ENCODE measurements around the gene MAP4K2.

The MAP4K2 gene

DNA sequence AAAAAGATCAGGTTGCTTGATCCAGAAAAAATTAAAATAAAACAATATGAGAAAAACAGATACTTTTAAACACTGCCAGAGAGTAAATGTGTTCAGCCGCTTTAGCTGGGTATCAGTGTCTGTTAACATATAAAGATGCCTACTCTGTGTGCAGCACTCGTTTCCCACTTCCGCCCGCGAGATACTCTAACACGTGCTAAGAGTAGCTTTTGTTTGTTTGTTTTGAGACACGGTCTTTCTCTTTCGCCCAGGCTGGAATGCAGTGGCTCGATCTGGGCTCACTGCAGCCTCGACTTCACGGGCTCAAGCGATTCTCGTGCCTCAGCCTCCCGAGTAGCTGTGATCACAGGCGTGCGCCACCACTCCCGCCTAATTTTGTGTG, 7.9 kb upstream of the MAP4K2 start:
- no peak for DNase-seq

DNA sequence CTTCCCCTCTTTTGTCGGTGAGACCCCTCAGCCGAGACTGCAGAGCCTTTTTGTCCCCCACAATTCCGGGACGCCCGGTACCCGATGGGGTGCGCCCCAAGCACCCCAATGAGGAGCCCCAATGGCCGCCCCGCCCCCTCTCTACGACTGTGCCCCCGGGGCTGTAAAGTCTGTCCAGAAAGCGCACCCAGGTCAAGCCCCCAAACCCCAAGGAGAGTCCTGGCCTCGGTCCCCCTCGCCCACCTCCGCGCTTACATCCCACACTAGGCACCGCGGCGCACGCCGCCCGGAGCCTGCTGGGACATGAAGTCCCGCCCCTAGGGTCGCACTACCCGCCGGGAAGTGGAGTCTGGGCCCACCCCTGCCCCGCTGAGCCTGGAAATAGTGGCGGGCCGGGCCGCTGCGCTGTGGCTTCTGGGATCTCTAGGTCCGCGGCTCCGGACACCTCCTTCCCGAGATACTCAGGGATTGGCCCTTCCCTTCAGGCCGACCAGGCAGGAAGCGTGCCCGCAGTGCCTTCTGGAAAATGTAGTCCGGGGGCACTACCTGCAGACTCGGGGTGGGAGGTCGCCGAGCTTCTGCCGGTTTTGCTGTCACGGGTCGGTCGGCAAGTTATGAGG, 7.4 kb upstream of the MAP4K2 start, which contains the start of gene MEN1:
TSS of gene MEN1 (minus strand) at position 281 of the 620 bp plus-strand sequence. CDS start 442 bp downstream, outside the sequence.
- DNase-seq: peak; percentile 92

- peak; percentile 50 for DNase-seq
Measured at GRCh38 chr11:64809781-64810241, 6.8 kb upstream of the MAP4K2 start.

DNA sequence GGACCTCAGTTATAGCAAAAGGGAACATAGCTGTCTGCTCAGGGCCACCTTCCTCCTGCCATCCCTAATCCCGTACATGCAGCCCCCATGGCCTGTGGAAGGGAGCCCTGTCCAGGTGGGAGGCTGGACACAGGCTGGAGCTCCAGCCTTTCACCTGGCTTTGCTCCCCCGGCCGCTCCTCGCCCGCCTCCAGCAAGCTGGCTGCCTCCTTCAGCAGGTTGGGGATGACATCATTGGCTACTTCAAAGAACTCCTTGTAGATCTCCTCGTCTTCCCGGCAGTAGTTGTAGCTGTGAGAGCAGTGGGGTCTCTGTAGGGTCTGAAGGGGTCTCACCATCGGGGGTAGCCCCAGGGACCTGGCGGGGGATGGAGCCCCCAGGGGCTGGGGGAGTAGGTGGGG, 2.5 kb upstream of the MAP4K2 start:
- DNase-seq: no peak

- DNase-seq: no peak
Measured at GRCh38 chr11:64804346-64805210, 1.6 kb upstream of the MAP4K2 start.

DNA sequence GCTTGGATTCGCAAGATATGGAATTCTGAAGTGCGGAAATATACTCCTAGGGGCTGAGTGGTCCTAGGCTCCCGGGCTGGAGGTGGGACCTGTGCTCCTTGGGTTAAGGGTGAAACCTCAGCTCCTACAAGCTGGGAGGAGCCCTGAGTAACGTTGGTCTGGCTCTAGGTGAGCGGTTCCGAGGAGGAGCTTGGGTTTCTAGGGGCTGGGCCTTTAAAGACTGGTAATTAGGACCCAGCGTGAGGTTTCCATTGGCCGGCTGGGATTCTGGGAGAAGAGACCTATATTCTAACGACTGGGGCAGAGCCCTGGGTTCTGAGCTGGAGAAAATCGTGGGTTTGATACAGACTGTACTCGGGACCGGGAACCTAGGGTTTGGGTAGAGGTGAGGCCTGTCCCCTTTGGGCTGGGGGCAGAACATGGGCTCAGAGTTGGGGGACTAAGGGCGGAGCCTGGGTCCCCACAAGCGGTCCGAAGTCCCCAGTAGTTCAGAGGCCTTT, 882 bp upstream of the MAP4K2 start:
- peak; percentile 29 for DNase-seq

GRCh38 chr11:64802370-64803157, 450 bp downstream of the MAP4K2 start:
- DNase-seq: peak; percentile 60

GRCh38 chr11:64801561-64802369, 1.2 kb downstream of the MAP4K2 start:
- no peak for DNase-seq

- DNase-seq: no peak
Measured at GRCh38 chr11:64801158-64801464, 1.9 kb downstream of the MAP4K2 start.

- DNase-seq: no peak
Measured at GRCh38 chr11:64800303-64801157, 2.5 kb downstream of the MAP4K2 start.

- DNase-seq: no peak
Measured at GRCh38 chr11:64799623-64800302, 3.3 kb downstream of the MAP4K2 start.

DNA sequence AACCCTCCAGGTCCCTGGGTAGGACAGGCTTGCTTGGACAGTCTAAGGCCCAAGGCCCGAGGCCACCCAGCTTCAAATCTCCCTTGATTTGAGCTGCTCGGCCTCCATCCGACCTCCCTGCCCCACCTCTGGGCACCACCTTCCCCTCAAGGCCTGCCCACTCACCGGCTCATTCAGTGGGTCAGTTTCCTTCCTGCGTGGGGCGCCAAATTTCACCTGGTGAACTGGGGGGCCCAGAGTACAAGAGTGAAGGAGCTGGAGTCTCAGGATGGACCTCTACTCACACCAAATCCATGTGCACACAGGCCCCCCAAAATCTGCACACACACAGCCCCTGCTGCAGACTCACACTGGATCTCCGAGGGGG, 3.8 kb downstream of the MAP4K2 start:
- DNase-seq: no peak

- no peak for DNase-seq
Measured at GRCh38 chr11:64796757-64797541, 6.1 kb downstream of the MAP4K2 start.

GRCh38 chr11:64796047-64796756, 6.8 kb downstream of the MAP4K2 start:
- DNase-seq: no peak

GRCh38 chr11:64794526-64794925, 8.5 kb downstream of the MAP4K2 start:
- DNase-seq: no peak

DNA sequence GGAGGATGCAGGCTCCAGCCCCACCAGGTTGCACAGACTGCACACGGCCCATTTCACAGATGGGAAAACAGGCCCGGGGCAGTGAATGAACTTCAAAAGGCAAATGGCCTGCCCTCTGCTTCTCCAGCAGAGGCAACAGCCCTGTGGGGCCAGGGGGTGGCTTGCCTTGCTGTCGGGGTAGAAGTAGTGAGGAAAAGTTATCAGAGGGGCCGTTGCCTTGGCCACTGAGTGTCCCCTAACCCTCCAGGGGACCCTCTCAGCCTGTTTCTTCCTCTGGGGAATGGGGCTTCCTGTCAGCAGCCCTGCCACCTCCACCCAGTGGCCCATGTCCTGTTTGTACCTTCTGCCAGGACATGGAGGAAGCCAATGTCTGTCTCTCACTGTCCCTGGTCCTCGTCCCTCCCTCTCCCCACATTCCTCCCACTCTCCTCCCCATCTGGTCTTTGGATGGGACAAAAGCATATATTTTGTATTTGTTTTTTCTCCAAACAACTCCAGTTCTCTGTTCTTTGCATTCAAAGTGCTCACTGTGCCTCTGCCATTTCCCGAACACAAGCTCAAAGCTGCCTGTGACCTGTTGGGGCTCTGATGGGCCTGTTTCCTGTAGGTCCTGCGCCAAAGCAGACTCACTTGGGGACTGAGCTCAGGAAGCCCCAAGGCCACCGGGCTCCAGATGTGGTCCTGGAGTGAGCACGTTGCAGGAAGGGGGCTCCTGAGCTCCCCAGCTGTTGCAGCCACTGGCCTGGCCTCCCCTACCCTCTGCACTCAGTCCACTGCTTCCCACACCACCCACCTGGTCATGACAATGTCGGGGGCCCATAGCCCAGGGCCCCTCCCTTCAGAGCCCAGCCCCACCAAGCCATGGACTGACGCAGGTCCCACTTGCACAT, 9.5 kb downstream of the MAP4K2 start:
- DNase-seq: no peak

DNA sequence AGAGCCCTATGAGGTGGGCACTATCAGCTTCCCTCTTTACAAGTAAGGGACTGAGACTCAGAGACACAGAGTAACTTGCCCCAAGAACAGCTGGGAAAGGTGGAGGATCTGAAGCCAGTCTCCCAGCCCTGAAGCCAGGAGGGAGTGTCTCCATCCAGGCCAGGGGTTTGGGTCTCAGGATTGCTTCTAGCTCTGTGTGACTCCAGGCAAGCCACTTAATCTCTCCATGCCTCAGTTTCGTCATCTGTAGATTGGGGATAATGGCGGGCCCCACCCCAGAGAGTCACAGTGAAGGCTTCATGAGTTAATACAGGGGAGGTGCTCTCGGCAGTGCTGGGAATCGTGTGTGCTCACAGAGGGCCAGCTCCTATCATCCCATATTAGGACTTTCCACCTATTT, 10.5 kb downstream of the MAP4K2 start:
- no peak for DNase-seq

- no peak for DNase-seq
Measured at GRCh38 chr11:64791781-64792291, 11.2 kb downstream of the MAP4K2 start.
